Epidermal melanocyte (primary cell): Measurements from ENCODE around the gene MAGEF1.

ENCODE experiments used
- DNase-seq: peaks from one replicate; pipeline ENCODE4 v3.0.0; 2011; ENCODE audit warnings: low spot score; ENCODE audit not compliant: insufficient read length

MAGEF1 gene, protein sequence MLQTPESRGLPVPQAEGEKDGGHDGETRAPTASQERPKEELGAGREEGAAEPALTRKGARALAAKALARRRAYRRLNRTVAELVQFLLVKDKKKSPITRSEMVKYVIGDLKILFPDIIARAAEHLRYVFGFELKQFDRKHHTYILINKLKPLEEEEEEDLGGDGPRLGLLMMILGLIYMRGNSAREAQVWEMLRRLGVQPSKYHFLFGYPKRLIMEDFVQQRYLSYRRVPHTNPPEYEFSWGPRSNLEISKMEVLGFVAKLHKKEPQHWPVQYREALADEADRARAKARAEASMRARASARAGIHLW

DNA sequence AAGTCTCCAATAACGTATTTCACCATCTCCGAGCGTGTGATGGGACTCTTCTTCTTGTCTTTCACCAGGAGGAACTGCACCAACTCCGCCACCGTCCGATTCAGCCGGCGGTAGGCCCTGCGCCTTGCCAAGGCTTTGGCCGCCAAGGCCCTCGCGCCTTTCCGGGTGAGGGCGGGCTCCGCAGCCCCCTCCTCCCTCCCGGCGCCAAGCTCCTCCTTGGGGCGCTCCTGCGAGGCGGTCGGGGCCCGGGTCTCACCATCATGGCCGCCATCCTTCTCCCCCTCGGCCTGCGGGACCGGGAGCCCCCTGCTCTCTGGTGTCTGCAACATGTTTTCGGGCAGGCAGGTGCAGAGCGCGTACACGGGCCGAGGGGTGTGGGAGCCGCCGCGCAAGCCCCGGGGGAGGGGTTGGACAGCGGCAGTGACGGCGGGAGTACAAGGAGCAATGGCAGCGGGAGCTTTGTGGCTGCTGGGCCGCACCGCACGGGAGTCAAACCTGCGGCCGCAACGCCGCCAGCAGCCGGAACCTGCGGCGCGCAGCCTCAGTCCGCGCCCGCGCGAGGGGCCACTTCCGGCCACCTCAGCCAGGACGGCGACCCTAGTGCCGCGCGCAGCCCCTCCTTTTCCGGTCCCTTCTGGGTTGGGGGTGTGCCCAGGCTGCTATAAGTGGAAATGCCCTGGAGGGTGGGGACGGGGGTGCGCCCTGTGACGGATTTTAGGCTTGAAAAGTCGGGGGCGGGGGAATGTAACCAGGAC lies at the start of gene MAGEF1:
TSS of gene MAGEF1 (minus strand) at position 572 of the 755 bp plus-strand sequence. CDS start at position 329, 243 bp downstream.
- DNase-seq: peak; percentile 87

- no peak for DNase-seq
Measured at GRCh38 chr3:184761075-184761841, 49.4 kb upstream of the MAGEF1 start.

- DNase-seq: no peak
Measured at GRCh38 chr3:184760337-184761074, 48.6 kb upstream of the MAGEF1 start.

- no peak for DNase-seq
Measured at GRCh38 chr3:184759666-184760200, 47.9 kb upstream of the MAGEF1 start.

DNA sequence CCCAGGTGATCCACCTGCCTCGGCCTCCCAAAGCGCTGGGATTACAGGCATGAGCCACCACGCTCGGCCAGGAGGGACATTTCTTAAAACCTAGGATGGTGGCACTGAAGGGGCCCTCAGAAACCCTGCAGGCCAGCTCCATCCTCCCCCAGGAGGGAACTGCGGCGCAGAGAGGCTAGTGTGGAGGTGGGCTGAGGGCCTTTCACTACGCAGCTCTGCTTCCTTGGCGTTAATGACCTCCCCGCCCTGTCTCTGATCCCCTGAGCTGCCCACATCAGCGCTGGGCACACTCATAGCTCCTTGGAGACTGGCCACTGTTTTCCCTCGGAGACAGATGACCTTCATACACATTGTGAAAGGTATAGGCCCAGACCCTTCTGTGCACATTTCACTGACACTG lies 46.2 kb upstream of the MAGEF1 start:
- no peak for DNase-seq

DNA sequence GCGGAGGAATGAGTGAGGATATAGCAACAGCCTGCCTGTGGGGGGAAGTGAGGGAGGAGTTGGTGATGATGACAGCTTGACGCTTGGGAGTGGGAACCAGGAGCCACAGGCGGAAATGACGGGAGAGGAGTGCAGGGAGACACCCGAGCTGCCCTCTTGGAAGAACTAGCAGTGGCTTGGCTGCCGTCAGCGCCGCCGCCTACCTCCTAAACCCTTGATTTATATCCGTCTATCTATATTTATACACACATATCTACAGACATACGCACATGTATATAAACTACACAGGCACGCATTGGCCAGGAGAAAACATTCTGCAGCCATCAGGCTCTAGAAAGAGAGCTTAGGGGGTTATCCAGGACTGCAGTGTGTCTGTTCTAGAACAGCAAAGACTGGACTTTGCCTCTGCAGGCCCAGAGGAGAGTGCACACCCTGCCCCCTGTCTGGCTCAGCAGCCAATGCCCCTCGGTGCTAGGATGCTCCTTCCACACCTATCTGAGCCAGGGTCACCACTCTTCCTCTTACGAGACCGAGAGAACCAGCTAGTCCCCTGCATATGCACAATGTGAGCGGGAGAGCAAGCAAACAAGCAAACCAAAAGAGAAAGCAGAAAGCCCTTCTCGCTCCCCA lies 45.3 kb upstream of the MAGEF1 start:
- DNase-seq: no peak

GRCh38 chr3:184756151-184757021 lies 44.5 kb upstream of the MAGEF1 start:
- no peak for DNase-seq

DNA sequence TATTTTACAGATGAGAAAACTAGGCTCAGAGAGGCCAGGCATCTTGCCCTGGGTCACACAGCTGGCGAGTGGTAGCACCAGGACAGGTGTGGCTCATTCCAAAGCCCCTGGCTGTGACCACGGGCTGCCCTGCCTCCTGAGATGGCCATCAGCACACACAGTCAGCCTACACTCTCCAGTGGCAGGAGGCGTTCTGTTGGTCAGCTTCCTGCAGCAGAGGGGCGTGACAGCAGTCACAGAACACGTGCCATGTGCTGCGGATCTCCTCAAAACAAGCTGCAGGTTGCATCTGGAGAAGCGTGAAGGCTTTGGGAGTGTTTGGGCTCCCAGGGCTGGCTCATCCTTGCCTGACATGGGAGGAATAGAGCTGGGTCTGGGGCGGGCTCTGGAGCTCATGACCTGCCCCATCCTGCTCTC lies 43.5 kb upstream of the MAGEF1 start:
- no peak for DNase-seq

- no peak for DNase-seq
Measured at GRCh38 chr3:184752361-184752760, 40.5 kb upstream of the MAGEF1 start.

DNA sequence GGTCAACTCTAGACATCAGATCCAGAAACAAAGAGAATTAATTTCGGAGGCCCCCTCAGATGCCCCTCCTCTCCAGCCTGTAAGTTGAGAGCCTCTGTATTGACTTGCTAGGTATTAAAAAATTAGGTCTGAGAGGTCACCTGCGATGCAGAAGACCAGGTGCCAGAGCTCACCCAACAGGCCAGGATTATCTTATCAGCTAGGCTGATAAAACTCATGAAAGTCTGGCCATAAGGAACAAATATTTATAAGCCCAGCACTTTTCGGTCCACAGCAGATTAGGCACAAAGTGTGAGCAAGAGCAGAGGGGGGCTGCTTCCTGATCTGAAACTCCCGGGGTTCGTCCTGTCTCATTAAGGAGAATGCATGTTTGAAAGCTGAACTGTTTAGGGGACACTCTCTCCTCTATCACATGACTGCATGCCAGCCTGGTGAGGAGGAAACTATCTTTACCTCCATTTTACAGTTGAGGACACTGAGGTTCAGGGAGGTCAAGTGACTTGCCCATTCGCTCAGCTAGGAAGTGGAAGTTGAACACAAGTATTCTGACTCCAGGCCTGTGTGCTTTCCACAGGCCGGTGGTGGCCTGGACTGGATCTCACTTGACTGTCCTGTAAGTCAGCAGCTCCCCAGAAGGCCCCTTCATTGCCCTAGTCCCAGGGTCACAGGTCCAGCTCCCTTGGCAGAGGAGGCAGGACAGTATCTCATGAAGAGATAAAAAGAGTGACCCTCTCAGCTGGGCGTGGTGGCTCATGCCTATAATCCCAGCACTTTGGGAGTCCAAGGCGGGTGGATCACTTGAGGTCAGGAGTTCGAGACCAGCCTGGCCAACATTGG lies 39.6 kb upstream of the MAGEF1 start:
- no peak for DNase-seq

DNA sequence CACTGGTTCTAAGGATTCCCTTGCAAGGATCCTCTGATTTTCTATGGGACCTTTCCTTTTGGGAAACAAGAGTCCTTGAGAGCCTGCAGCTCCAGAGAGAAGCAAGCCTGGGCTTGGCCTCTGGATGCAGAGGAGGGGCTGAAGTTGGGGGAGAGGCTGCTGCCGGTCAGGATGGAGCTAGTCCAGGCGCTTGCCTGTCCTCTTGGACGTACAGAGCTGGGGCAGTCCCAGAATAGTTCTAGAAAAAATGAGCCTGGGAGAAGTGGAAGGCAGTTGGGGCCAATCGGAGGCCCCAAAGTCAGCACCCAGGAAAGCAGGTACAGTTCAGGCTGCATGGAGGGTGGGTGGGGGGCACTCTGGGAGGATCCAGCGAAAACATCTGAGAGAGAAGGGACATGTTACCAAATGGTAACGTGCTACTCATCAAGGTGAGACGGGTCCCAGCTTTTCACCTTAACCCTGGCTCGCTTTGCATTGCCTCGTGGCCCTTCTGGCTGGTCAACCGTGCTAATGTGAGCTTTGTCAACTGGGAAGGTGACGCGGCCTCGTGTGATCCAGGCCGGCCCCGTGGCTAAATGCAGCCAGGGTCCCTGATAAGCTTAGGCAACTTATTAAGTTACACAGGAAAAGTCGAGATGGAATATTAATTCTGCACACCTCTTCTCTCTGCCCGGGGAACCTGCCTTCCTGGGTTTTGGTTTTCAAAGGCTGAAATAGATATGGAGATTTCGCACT lies 38.7 kb upstream of the MAGEF1 start:
- DNase-seq: no peak

DNA sequence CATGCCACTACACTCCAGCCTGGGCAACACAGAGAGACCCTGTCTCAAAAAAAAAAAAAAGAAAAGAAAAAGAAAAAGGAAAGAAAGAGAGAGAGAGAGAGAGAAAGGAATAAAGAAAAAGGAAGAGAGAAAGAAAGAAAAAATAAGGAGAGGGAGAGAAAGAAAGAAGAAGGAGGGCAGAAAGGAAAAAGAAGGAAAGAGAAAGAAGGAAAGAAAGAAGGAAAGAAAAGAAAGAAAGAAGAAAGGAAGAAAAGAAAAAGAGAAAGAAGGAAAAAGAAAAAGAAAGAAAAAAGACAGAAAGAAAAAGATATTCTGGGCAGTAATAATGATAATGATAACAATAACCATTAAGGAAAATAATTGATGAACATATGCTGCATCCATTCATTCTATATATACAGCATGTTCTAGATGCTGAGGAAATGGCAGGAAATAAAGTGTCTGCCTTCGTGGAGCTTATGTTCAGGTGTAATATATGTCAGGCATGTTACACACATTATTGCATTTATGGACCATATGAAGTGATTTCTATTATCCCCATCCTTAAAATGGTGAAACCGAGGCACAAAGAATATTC lies 37.4 kb upstream of the MAGEF1 start:
- DNase-seq: no peak

GRCh38 chr3:184748219-184749135 lies 36.6 kb upstream of the MAGEF1 start:
- DNase-seq: no peak

GRCh38 chr3:184746131-184747120 lies 34.6 kb upstream of the MAGEF1 start:
- DNase-seq: no peak

GRCh38 chr3:184745526-184745925 lies 33.7 kb upstream of the MAGEF1 start:
- DNase-seq: no peak
